Measurements from ENCODE around the gene PNMA1. TPM values are rescaled to one million over a fixed set of nuclear protein-coding genes. Genes with fewer than 3 reads are reported as not detected.
A peak's percentile ranks its signal among the peaks of the same experiment; 100 is the strongest.

The PNMA1 gene
- total RNA-seq, 2 donors from 2014 or later = 15.3 to 47.1 TPM

- ATAC-seq (no peak), DNase-seq (no peak)
- intact Hi-C loops (cut with DNase I, micrococcal nuclease) = loop anchor here in 1 of 2 donors (10.0 kb wide), 1 partner anchor 101 kb away; no protein-coding TSS in a partner anchor
Observed at GRCh38 chr14:73723797-73724661, 9.8 kb upstream of the PNMA1 start.

DNA sequence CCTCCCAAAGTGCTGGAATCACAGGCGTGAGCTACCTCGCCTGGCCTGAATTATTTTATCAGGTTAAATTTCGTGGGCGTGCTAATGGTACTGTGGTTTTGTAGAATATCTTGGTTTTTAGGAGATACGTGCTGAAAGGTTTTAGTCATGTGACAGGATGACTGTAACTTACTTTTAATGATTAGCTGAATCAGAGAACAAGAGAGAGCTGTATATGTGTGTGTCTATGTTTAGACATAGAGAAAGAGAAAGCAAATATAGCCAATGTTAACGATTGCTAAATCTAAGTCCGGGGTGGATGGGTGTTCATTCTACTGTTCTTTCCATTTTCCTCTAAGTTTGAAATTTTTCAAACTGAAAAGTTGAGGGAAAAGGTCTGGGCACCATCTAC, 9.2 kb upstream of the PNMA1 start:
- intact Hi-C loops (cut with DNase I, micrococcal nuclease) = loop anchor here in 1 of 2 donors (10.0 kb wide), 1 partner anchor 101 kb away; no protein-coding TSS in a partner anchor
- ATAC-seq (no peak), DNase-seq (no peak)

GRCh38 chr14:73722581-73722980, 8.4 kb upstream of the PNMA1 start:
- DNase-seq (no peak), ATAC-seq (no peak)
- intact Hi-C loops (cut with DNase I, micrococcal nuclease) = loop anchor here in 1 of 2 donors (10.0 kb wide), 1 partner anchor 102 kb away; no protein-coding TSS in a partner anchor

DNA sequence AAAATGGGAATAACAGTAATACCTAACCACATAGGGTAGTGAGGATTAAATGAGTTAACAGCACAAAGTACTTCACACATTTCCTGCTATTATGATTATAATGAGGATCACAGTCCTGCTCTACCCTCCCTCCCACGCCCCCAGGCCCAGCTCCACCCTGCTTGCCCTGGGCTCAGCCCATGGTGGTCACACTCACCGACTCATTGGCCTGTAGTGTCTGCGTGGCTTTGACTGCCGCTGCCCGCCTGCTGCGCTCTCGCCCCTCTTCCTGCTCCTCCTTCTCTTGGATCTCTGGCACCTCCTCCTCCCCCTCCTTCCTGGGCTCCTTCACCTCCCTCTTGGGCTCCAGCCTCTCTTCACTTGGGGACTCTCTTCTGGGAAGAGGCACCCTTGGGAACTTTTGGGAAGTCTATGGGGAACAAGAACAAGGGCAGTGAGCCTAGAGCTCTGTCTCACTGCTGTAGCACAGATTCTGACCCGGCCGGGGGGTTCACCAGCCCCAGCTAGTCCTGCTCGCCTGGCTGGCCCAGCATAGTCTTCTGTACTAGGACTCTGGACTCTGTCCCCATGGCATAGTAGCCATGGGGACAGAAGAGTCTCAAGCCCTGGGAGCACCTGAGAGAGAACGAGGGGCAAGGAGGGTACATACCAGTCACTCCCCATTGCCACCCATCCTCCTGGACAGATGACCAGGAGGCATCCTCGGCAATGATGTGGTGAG, 7.1 kb upstream of the PNMA1 start:
- intact Hi-C loops (cut with DNase I, micrococcal nuclease) = loop anchor here in 1 of 2 donors (10.0 kb wide), 1 partner anchor 104 kb away; no protein-coding TSS in a partner anchor
- ATAC-seq = peak; percentile 30
- no peak for DNase-seq

GRCh38 chr14:73720636-73721035, 6.5 kb upstream of the PNMA1 start:
- intact Hi-C loops (cut with DNase I, micrococcal nuclease) = loop anchor here in 1 of 2 donors (10.0 kb wide), 1 partner anchor 104 kb away; no protein-coding TSS in a partner anchor
- ATAC-seq (no peak), DNase-seq (no peak)

DNA sequence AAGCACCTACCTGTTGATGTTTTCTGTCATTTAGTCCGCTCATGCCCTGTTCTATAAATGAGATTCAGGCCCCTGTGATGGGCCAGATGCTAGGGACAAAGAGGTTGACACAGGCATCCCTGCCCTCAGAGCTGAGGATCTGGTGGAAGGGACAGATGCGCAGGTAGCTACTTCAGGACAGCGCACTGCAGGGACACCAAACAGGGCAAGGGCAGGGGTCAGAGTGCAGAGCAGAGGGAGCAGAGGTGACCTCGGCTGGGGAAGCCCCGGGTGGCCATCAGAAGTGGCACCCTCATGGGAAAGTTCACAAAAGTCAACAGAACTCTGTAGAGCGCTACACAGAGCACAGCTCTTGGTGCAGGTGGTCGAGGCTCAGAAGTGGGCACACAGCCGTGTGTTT, 5.6 kb upstream of the PNMA1 start:
- intact Hi-C loops (cut with DNase I, micrococcal nuclease) = loop anchor here in 1 of 2 donors (10.0 kb wide), 1 partner anchor 105 kb away; no protein-coding TSS in a partner anchor

DNA sequence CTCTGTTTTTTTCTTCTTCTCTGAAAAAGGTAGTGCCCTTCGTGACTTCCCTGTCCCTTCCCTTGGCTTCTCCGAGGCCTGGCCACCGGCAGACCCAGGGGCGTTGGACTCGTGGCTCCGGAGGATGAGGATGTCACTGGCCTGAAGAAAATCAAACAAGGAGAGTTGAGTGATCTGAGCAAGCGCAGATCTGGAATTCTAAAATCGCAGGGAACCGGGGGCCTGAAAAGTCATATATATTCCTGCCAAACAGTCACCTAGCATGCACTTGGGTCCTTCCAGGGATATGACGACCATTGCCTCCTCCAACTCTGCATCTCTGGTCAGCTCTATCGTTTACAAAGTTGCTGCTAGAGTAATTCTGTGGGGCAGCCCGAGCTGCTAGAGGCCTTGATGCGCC, 5.2 kb upstream of the PNMA1 start:
- ATAC-seq = no peak

More for the DNA sequence above, 5.6 kb upstream of the PNMA1 start:
- ATAC-seq = no peak
- DNase-seq = no peak

DNA sequence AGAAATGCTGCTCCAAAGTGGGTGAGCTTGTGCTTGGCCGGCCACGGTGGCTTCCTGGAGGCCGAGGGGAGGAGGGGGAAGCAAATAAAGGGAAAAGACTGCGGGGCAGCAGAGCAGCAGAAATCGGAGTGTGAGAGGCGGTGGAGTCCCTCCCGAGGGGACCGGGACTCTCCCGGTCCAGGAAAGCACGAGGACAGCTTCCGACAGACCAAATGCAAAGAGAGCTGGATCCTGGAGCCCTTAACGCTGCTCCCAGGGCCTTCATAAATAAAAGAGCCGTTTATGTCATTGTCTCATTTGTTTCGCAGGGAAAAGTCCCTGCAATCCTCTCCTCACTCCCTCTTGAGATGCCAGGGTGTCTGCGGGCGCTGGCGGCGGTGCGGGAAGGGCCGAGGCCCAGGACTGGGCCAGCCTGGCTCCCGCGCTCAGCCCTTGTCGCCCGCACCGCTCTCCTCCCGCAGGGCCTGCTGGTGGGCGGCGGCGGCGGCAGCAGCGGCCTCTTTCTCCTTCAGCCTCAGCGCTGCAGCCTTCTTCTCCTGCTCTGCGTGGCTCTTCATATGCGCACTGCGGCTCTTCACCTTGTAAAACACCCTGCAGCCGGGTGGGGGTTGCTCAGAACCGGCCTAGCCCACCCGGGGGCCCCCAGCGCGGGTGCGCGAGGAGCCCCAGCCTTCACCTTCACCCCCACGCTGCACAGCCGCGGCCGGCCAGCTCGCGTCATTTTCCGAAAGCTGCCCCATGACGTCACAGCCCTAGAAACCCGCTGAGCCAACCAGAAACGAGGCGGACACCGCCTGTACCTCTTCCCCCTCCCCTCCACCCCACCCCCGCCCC, 4.5 kb upstream of the PNMA1 start:
- ATAC-seq (no peak), DNase-seq (no peak)
- intact Hi-C loops (cut with DNase I, micrococcal nuclease) = no loop called here

More for the DNA sequence above, 5.2 kb upstream of the PNMA1 start:
- intact Hi-C loops (cut with DNase I, micrococcal nuclease) = no loop called here
- no peak for DNase-seq

GRCh38 chr14:73717711-73718417, 3.7 kb upstream of the PNMA1 start:
- no peak for ATAC-seq
- DNase-seq = peak in 1 of 2 donors; percentile 67
- intact Hi-C loops (cut with DNase I, micrococcal nuclease) = no loop called here

- no peak for ATAC-seq
- no peak for DNase-seq
- intact Hi-C loops (cut with DNase I, micrococcal nuclease) = no loop called here
Observed at GRCh38 chr14:73717266-73717665, 3.1 kb upstream of the PNMA1 start.

GRCh38 chr14:73715707-73716106, 1.5 kb upstream of the PNMA1 start:
- ATAC-seq (no peak), DNase-seq (no peak)
- intact Hi-C loops (cut with DNase I, micrococcal nuclease) = no loop called here

GRCh38 chr14:73714656-73715081, 485 bp upstream of the PNMA1 start:
- intact Hi-C loops (cut with DNase I, micrococcal nuclease) = no loop called here
- no peak for ATAC-seq

GRCh38 chr14:73713206-73713802, 880 bp downstream of the PNMA1 start:
- intact Hi-C loops (cut with DNase I, micrococcal nuclease) = no loop called here
- no peak for DNase-seq
- no peak for ATAC-seq

More at GRCh38 chr14:73714656-73715081, 485 bp upstream of the PNMA1 start:
- DNase-seq = no peak

- DNase-seq (no peak), ATAC-seq (no peak)
- intact Hi-C loops (cut with DNase I, micrococcal nuclease) = no loop called here
Observed at GRCh38 chr14:73712540-73713180, 1.5 kb downstream of the PNMA1 start.

DNA sequence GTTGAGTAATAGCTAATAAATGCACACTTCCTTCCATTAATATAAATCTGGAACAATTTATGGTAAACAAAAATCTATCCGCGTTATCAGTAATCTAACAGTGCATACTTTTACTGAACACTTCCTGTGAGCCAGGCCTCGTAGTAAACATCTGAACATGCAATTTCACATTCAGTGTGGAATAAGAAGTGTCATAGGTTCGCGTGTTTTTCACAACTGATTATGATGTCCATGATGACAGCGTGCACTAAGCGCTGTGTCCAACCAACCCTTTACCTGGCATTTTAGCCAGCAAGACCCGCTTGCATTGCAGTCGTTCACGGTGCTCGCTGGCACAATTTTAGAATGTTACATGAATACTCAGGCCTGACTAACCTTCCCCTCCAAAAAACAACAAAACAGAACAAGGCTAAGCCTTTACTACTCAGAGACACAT, 2.1 kb downstream of the PNMA1 start:
- DNase-seq (no peak), ATAC-seq (no peak)
- intact Hi-C loops (cut with DNase I, micrococcal nuclease) = no loop called here

DNA sequence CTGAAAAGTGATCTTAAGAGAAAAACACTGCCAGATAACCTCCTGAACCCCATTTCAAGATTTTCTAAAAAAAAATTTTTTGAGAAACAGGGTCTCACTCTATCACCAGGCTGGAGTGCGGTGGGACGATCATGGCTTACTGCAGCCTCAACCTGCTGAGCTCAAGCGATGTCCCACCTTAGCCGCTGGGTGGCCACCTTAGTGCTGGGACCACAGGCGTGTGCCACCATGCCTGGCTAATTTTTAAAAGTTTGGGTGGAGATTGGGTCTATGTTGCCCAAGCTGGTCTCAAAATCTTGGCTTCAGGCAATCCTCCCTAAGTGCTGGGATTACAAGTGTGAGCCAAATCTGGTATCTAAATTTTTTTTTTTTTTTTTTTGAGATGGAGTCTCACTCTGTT, 3.4 kb downstream of the PNMA1 start:
- DNase-seq (no peak), ATAC-seq (no peak)
- intact Hi-C loops (cut with DNase I, micrococcal nuclease) = no loop called here

DNA sequence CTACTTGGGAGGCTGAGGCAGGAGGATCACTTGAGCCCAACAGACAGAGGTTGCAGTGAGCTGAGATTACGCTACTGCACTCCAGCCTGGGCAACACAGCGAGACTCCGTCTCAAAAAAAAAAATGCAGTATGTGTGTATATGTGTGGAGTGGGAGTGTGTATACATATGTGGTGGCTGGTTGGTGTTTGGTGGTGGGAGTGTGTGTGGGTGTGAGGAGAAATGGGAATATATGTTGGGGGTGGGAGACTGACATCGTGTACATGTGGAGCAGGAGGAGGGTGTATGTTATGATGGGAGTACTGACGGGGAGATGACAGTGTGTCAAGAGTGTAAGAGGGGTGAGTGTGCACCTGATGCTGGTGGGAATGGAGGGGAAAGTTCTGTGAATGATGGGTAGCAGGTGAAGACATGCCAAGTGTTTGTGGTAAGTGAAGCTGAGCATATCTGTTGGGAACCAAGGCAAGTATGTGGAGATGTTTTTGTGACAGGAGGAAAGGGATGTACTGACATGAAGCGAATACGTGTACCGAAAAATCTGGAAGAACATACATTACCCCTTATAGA, 4.2 kb downstream of the PNMA1 start:
- DNase-seq = no peak
- intact Hi-C loops (cut with DNase I, micrococcal nuclease) = no loop called here
- ATAC-seq = no peak
